Peyer's patch (tissue), 4 donors: ENCODE measurements around the gene GRB14.

Source experiments
- CTCF ChIP-seq, 6 experiments: fragments of 450-650 bp in 4 of 6; fragments of 200-600 bp in 2 of 6; sonication (generic) in 1 of 6; IDR thresholded peaks; one replicate each; pipeline ENCODE4 v1.5.1; 2017 to 2019; ENCODE audit warnings: antibody characterized with exemption in 6 of 6, mild to moderate bottlenecking in 3 of 6, moderate library complexity in 1 of 6
- POLR2A ChIP-seq, 2 donors: fragments of 450-650 bp; IDR thresholded peaks; one replicate each; pipeline ENCODE4 v1.5.1; 2017; ENCODE audit warnings: antibody characterized with exemption in 2 of 2, mild to moderate bottlenecking in 2 of 2, moderate library complexity in 2 of 2

GRCh38 chr2:164464376-164464775 lies 156.9 kb downstream of the GRB14 start:
- TF ChIP-seq CTCF (IDR thresholded peaks at IDR 0.05) (no peak), POLR2A (IDR thresholded peaks at IDR 0.05) (no peak)
